HepG2 (cell line): Measurements from ENCODE around the gene PPOX. TPM values are rescaled to one million over a fixed set of nuclear protein-coding genes. Genes with fewer than 3 reads are reported as not detected.
A peak's percentile ranks its signal among the peaks of the same experiment; 100 is the strongest.

ENCODE experiments used
- AKAP8 ChIP-seq: sonication (generic); formaldehyde crosslinking; IDR thresholded peaks from 2 replicates; pipeline ENCODE4 v1.5.1; 2020; ENCODE audit warnings: mild to moderate bottlenecking, missing genetic modification reagents
- MED13 ChIP-seq: sonication (generic); formaldehyde crosslinking; IDR thresholded peaks from 2 replicates; pipeline ENCODE4 v1.5.0; 2020; ENCODE audit warnings: missing genetic modification reagents
- MLLT10 ChIP-seq: sonication (generic); formaldehyde crosslinking; IDR thresholded peaks from 2 replicates; pipeline ENCODE4 v1.4.0; 2020; ENCODE audit warnings: missing genetic modification reagents
- NCOA2 ChIP-seq: sonication (generic); formaldehyde crosslinking; IDR thresholded peaks from 2 replicates; pipeline ENCODE4 v1.8.0; 2022; ENCODE audit warnings: inconsistent platforms
- PRPF4 ChIP-seq: fragments of 200-400 bp; formaldehyde crosslinking; IDR thresholded peaks from 2 replicates; pipeline ENCODE4 v1.6.1; 2016; ENCODE audit warnings: low read length, low read depth; ENCODE audit not compliant: poor library complexity, severe bottlenecking
- SP4 ChIP-seq: sonication (generic); formaldehyde crosslinking; IDR thresholded peaks from 2 replicates; pipeline ENCODE4 v1.8.1; 2023; ENCODE audit warnings: mild to moderate bottlenecking, missing genetic modification reagents
- XRCC5 ChIP-seq: fragments of 200-400 bp; formaldehyde crosslinking; optimal IDR thresholded peaks from 2 replicates; pipeline ENCODE3; 2017; ENCODE audit warnings: mild to moderate bottlenecking, low read length
- ZBTB3 ChIP-seq: sonication (generic); formaldehyde crosslinking; IDR thresholded peaks from 2 replicates; pipeline ENCODE4 v1.4.0; 2020; ENCODE audit warnings: low read depth, mild to moderate bottlenecking, moderate library complexity, missing genetic modification reagents, borderline replicate concordance
- ZC3H4 ChIP-seq: sonication (generic); formaldehyde crosslinking; IDR thresholded peaks from 2 replicates; pipeline ENCODE4 v1.4.0; 2020; ENCODE audit warnings: missing genetic modification reagents, borderline replicate concordance
- ZKSCAN8 ChIP-seq: IDR thresholded peaks from 2 replicates; pipeline ENCODE4 v1.6.1; 2016; ENCODE audit warnings: borderline replicate concordance, missing genetic modification reagents, missing compliant biosample characterization
- ZNF512B ChIP-seq: sonication (generic); formaldehyde crosslinking; IDR thresholded peaks from 2 replicates; pipeline ENCODE4 v1.5.1; 2020; ENCODE audit warnings: missing genetic modification reagents, mild to moderate bottlenecking, borderline replicate concordance
- ZNF556 ChIP-seq: sonication (generic); formaldehyde crosslinking; IDR thresholded peaks from 2 replicates; pipeline ENCODE4 v1.4.0; 2020; ENCODE audit warnings: mild to moderate bottlenecking, missing genetic modification reagents, borderline replicate concordance
- ZNF557 ChIP-seq: sonication (generic); formaldehyde crosslinking; IDR thresholded peaks from 2 replicates; pipeline ENCODE4 v1.4.0; 2020; ENCODE audit warnings: missing genetic modification reagents
- ZNF616 ChIP-seq: sonication (generic); formaldehyde crosslinking; IDR thresholded peaks from 2 replicates; pipeline ENCODE4 v1.5.0; 2020; ENCODE audit warnings: low read depth, mild to moderate bottlenecking, missing genetic modification reagents
- polyA plus RNA-seq, 8 experiments: library from polyadenylated mRNA; depleted of rRNA in 3 of 8; stranded (reverse) in 7 of 8; unstranded in 1 of 8; fragments of >200 nt; fragmentation: Illumina TruSeq in 4 of 8; extraction: Trizol in 4 of 8; gene quantifications; 2 replicates each; pipeline versions ENCODE4 v1.2.1 to v1.2.3, GENCODE V29; 2011 to 2016; ENCODE audit warnings: low read depth in 4 of 8, missing spikeins in 1 of 8, mixed read lengths in 1 of 8; ENCODE audit not compliant: insufficient read depth in 1 of 8
- total RNA-seq, 5 experiments: library from RNA; depleted of rRNA; stranded (reverse); fragments of >200 nt; fragmentation: Illumina TruSeq; extraction: Trizol; gene quantifications; 2 replicates each; pipeline ENCODE4 v1.2.3, GENCODE V29; 2016; ENCODE audit warnings: low read depth in 1 of 5
- TF ChIP-seq, protein P1 (sequence below), 2 experiments: fragments of 450-650 bp in 1 of 2; sonication (generic) in 1 of 2; formaldehyde crosslinking in 1 of 2; IDR thresholded peaks; 2 replicates each; pipeline versions ENCODE4 v1.6.1 to v1.8.0; 2016 to 2022; ENCODE audit warnings: antibody characterized with exemption in 1 of 2, mild to moderate bottlenecking in 1 of 2, missing genetic modification reagents in 1 of 2

Gene PPOX
- total and polyA plus RNA-seq, 2 of the 13 experiments (the other 11 are each of a cell fraction or from before 2014, with no cell fraction given): 15.5 to 27.7 TPM

GRCh38 chr1:161165742-161166668 lies at the start of gene PPOX (continued):
- TF ChIP-seq ZKSCAN8 (CRISPR knock-in tag) (peak; percentile 60; the same call in 1 of the 2 replicates), ZNF616 (CRISPR knock-in tag) (no peak), ZNF557 (CRISPR knock-in tag) (no peak), XRCC5 (peak; percentile 94), ZNF512B (no peak), MED13 (CRISPR knock-in tag) (no peak), PRPF4 (no peak), ZNF556 (CRISPR knock-in tag) (peak; percentile 63; the same call in 1 of the 2 replicates), NCOA2 (no peak), ZBTB3 (CRISPR knock-in tag) (no peak), MLLT10 (CRISPR knock-in tag) (no peak), SP4 (CRISPR knock-in tag) (peak; percentile 84), AKAP8 (CRISPR knock-in tag) (no peak), ZC3H4 (CRISPR knock-in tag) (no peak)
- TF ChIP-seq, protein P1, sequence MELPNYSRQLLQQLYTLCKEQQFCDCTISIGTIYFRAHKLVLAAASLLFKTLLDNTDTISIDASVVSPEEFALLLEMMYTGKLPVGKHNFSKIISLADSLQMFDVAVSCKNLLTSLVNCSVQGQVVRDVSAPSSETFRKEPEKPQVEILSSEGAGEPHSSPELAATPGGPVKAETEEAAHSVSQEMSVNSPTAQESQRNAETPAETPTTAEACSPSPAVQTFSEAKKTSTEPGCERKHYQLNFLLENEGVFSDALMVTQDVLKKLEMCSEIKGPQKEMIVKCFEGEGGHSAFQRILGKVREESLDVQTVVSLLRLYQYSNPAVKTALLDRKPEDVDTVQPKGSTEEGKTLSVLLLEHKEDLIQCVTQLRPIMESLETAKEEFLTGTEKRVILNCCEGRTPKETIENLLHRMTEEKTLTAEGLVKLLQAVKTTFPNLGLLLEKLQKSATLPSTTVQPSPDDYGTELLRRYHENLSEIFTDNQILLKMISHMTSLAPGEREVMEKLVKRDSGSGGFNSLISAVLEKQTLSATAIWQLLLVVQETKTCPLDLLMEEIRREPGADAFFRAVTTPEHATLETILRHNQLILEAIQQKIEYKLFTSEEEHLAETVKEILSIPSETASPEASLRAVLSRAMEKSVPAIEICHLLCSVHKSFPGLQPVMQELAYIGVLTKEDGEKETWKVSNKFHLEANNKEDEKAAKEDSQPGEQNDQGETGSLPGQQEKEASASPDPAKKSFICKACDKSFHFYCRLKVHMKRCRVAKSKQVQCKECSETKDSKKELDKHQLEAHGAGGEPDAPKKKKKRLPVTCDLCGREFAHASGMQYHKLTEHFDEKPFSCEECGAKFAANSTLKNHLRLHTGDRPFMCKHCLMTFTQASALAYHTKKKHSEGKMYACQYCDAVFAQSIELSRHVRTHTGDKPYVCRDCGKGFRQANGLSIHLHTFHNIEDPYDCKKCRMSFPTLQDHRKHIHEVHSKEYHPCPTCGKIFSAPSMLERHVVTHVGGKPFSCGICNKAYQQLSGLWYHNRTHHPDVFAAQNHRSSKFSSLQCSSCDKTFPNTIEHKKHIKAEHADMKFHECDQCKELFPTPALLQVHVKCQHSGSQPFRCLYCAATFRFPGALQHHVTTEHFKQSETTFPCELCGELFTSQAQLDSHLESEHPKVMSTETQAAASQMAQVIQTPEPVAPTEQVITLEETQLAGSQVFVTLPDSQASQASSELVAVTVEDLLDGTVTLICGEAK (IDR thresholded peaks at IDR 0.05): no peak
- TF ChIP-seq, protein P1 (CRISPR knock-in tag; IDR thresholded peaks at IDR 0.05): peak; percentile 41; the same call in 1 of the 2 replicates
